ENCODE measurements around the gene PICALM. TPM values are rescaled to one million over a fixed set of nuclear protein-coding genes. Genes with fewer than 3 reads are reported as not detected.

The PICALM gene
- total and polyA plus RNA-seq, 2 of the 4 experiments (the other 2 are of a cell fraction), result 235 to 453 TPM

DNA sequence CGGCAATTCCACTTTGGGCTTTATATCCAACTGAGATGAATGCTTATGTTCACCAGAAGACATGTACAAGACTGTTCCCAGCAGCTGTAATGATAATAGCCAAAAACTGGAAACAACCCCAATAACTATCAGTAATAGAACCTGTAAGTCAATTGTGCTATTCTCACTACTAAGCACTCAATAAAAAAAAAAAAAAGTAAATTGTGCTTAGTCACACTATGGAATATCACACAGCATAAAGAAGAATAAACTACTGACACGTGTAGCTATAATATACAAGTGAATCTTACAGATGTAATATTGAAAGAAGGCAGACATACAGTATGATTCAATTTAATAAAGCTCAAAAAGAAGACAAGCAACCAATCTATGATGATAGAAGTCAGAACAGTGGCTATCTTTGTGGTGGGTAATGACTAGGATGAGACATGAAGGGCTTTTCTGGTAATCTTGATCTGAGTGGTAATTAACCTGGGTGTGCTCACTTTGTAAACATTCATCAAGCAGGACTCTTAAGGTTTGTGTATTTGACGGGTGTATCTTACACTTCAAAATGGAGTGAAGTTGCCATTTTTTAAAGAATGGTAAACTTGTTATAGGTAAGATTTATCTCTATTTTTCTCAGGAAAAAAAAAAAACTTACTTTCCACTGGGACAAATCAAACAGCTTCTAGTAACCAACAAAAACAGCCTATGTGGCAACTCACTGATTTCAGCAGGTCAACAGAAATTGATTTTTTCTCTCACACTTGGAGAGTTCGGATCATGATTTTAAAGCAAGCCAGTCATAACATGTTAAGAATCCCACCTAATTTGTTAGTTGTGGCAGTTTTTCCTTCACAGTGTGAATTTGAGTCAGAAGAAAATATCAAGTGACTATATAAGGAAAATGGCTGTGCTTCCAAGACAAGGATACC lies 129.5 kb downstream of the PICALM start:
- no CpG with 5 or more reads among the region's 4 CpGs for WGBS, 2 experiments (ENCODE audit: extremely low coverage in 2 of 2, insufficient read length in 1 of 2)
- Histone ChIP-seq H4K91ac (ENCODE audit: insufficient read depth, low read depth, low read length) (no peak overlapping the region), H3K56ac (ENCODE audit: extremely low read depth, insufficient read depth, low read length) (no peak overlapping the region), H3K27me3 (ENCODE audit: control insufficient read depth, insufficient read depth, low read length) (no peaks in the 10 kb centered on the region), H3K14ac (replicated peaks; ENCODE audit: low read depth, low read length) (no peak overlapping the region), H2BK120ac (ENCODE audit: low read depth, low read length) (no peak overlapping the region), H3K36me3 (ENCODE audit: control insufficient read depth, insufficient read depth, low read length) (no peaks in the 10 kb centered on the region), H3K4ac (ENCODE audit: low read depth, low read length) (no peak overlapping the region), H3K9ac (ENCODE audit: low read depth, low read length) (no peak overlapping the region), H2AK9ac (replicated peaks; ENCODE audit: low read depth, low read length, poor library complexity) (no peak overlapping the region), H4K8ac (ENCODE audit: low read depth in 2 of 2, low read length in 2 of 2) (no peak overlapping the region), H3K27ac (ENCODE audit: insufficient read depth, low read length) (no peak overlapping the region), H4K5ac (ENCODE audit: low read depth, low read length) (no peak overlapping the region), H3K4me2 (ENCODE audit: low read depth, low read length) (no peak overlapping the region), H2AK5ac (ENCODE audit: low read depth, low read length) (no peak overlapping the region), H4K20me1 (ENCODE audit: insufficient read depth, low read length) (no peaks in the 10 kb centered on the region), H3K79me1 (ENCODE audit: low read depth in 1 of 2, low read length in 2 of 2) (no peaks in the 10 kb centered on the region), H3K4me3 (ENCODE audit: insufficient read depth, low read depth, low read length) (no peak overlapping the region), H3K4me1 (ENCODE audit: control insufficient read depth, insufficient read depth, low read length) (no peaks in the 10 kb centered on the region), H3K9me1 (ENCODE audit: insufficient read depth, low read length) (no peaks in the 10 kb centered on the region; the same call in 1 of the 2 replicates), H2BK5ac (ENCODE audit: low read depth, low read length, poor library complexity, severe bottlenecking) (no peak overlapping the region), H2BK20ac (ENCODE audit: low read depth, low read length) (no peak overlapping the region), H3K9me3 (ENCODE audit: control insufficient read depth, insufficient read depth, low read length) (0 out of 2 replicates have a peak, but pooled peaks cover 2% of the 10 kb centered on the region), H2AFZ (replicated peaks; ENCODE audit: low read length, poor library complexity) (no peak overlapping the region), H2BK15ac (ENCODE audit: low read depth, low read length) (no peak overlapping the region), H3K23ac (ENCODE audit: low read depth, low read length) (no peak overlapping the region), H3K18ac (ENCODE audit: low read depth, low read length) (no peak overlapping the region)
- intact Hi-C loops (cut with micrococcal nuclease), result loop anchor here (2.0 to 5.0 kb wide), 2 partner anchors 37 to 85 kb away; partner anchors contain the start of gene CCDC83
- BruUV-seq (replicated peaks), result no TSS peak
- dilution Hi-C loops (cut with HindIII; ENCODE audit: low sequenced_read_pairs, unreplicated experiment), result no loop called here
- ChIA-PET POLR2A (ENCODE audit: unreplicated experiment) (no interaction called here), CTCF (interaction anchor here (0.6 to 1.3 kb wide), 5 partner anchors 84 to 1705 kb away, joined by 3 to 7 read pairs (median 5); partner anchors contain the start of gene CCDC83)
- TF ChIP-seq BHLHE40 (IDR thresholded peaks at IDR 0.05; ENCODE audit: low read depth, low read length) (no peak), RAD21 (IDR thresholded peaks at IDR 0.05; ENCODE audit: low read length) (no peak), FOS (IDR thresholded peaks at IDR 0.05; ENCODE audit: low read depth, low read length) (no peak), MXI1 (IDR thresholded peaks at IDR 0.05; ENCODE audit: borderline replicate concordance, low read depth, low read length) (no peak), MAFK (IDR thresholded peaks at IDR 0.05; ENCODE audit: low read depth, low read length) (no peak), POLR2A (IDR thresholded peaks at IDR 0.05; ENCODE audit: low read depth, low read length) (no peak), SMC3 (IDR thresholded peaks at IDR 0.05; ENCODE audit: low read depth, low read length) (no peak), MAZ (IDR thresholded peaks at IDR 0.05; ENCODE audit: borderline replicate concordance, low read depth, low read length) (no peak), CTCF (conservative IDR thresholded peaks at IDR 0.05; ENCODE audit: low read depth, low read length) (no peak), USF2 (IDR thresholded peaks at IDR 0.05; ENCODE audit: low read depth, low read length) (no peak), CHD1 (IDR thresholded peaks at IDR 0.05; ENCODE audit: low read depth, low read length) (no peak), RCOR1 (IDR thresholded peaks at IDR 0.05; ENCODE audit: insufficient replicate concordance, low read length) (no peak)
- ATAC-seq (ENCODE audit: low read depth), result no peak
- no peak for DNase-seq
- in situ Hi-C loops (cut with MboI; ENCODE audit: low sequenced_read_pairs), result no loop called here

Measured in IMR-90 (cell line).